Measurements from ENCODE around the gene RNF183. TPM values are rescaled to one million over a fixed set of nuclear protein-coding genes. Genes with fewer than 3 reads are reported as not detected.

RNF183 gene
- total and polyA plus RNA-seq, 2 donors from 2014 or later: 3.6 to 8.1 TPM

- H3K9me3 ChIP-seq (ENCODE audit: control insufficient read depth in 2 of 3, insufficient read depth in 1 of 3, low read length in 3 of 3): no peaks in the 10 kb centered on the region
- H3K9ac ChIP-seq (ENCODE audit: low read length in 3 of 3): no peak overlapping the region
- H3K27ac ChIP-seq (ENCODE audit: low read depth in 2 of 2, low read length in 2 of 2): peak overlapping the region; percentile 60 to 72
- no peak overlapping the region for H3K4me3 ChIP-seq (ENCODE audit: low read length in 3 of 3)
- FAIRE-seq: no peak
- no peaks in the 10 kb centered on the region for H3K4me1 ChIP-seq (ENCODE audit: control insufficient read depth in 2 of 3, insufficient read depth in 2 of 3, low read depth in 1 of 3, low read length in 3 of 3)
- no peaks in the 10 kb centered on the region for H3K27me3 ChIP-seq (ENCODE audit: control insufficient read depth, insufficient read depth, low read length)
- intact Hi-C loops (cut with DNase I): no loop called here
- TF ChIP-seq CTCF (IDR thresholded peaks at IDR 0.05; ENCODE audit: borderline replicate concordance, extremely low read depth, insufficient read depth): no peak
- no peak for DNase-seq
- peaks cover 2 to 20% (median 12%) of the 10 kb centered on the region in 3 donors for H3K36me3 ChIP-seq (ENCODE audit: control insufficient read depth in 2 of 3, insufficient read depth in 3 of 3, low read length in 3 of 3)
These were observed 41.1 kb downstream of the RNF183 start for GRCh38 chr9:113261917-113262671.

- H3K36me3 ChIP-seq (ENCODE audit: control insufficient read depth in 2 of 3, insufficient read depth in 3 of 3, low read length in 3 of 3): peaks cover 2 to 16% (median 14%) of the 10 kb centered on the region in 3 donors
- H3K4me3 ChIP-seq (ENCODE audit: low read length in 3 of 3): no peak overlapping the region
- intact Hi-C loops (cut with DNase I): no loop called here
- FAIRE-seq (no peak), DNase-seq (no peak)
- no peaks in the 10 kb centered on the region for H3K27me3 ChIP-seq (ENCODE audit: control insufficient read depth, insufficient read depth, low read length)
- no peak for TF ChIP-seq CTCF (IDR thresholded peaks at IDR 0.05; ENCODE audit: borderline replicate concordance, extremely low read depth, insufficient read depth)
- H3K9ac ChIP-seq (ENCODE audit: low read length in 3 of 3): no peak overlapping the region
- no peaks in the 10 kb centered on the region for H3K4me1 ChIP-seq (ENCODE audit: control insufficient read depth in 2 of 3, insufficient read depth in 2 of 3, low read depth in 1 of 3, low read length in 3 of 3)
- no peaks in the 10 kb centered on the region for H3K9me3 ChIP-seq (ENCODE audit: control insufficient read depth in 2 of 3, insufficient read depth in 1 of 3, low read length in 3 of 3)
- H3K27ac ChIP-seq (ENCODE audit: low read depth in 2 of 2, low read length in 2 of 2): no peak overlapping the region
These were observed 44.9 kb downstream of the RNF183 start for GRCh38 chr9:113258282-113258681.

- DNase-seq: no peak
- Histone ChIP-seq H3K4me1 (ENCODE audit: control insufficient read depth in 2 of 3, insufficient read depth in 2 of 3, low read depth in 1 of 3, low read length in 3 of 3) (no peaks in the 10 kb centered on the region), H3K36me3 (ENCODE audit: control insufficient read depth in 2 of 3, insufficient read depth in 3 of 3, low read length in 3 of 3) (peaks cover 2 to 16% (median 14%) of the 10 kb centered on the region in 3 donors), H3K4me3 (ENCODE audit: low read length in 3 of 3) (no peak overlapping the region), H3K9me3 (ENCODE audit: control insufficient read depth in 2 of 3, insufficient read depth in 1 of 3, low read length in 3 of 3) (no peaks in the 10 kb centered on the region), H3K27me3 (ENCODE audit: control insufficient read depth, insufficient read depth, low read length) (no peaks in the 10 kb centered on the region), H3K27ac (ENCODE audit: low read depth in 2 of 2, low read length in 2 of 2) (no peak overlapping the region), H3K9ac (ENCODE audit: low read length in 3 of 3) (no peak overlapping the region)
- no peak for TF ChIP-seq CTCF (IDR thresholded peaks at IDR 0.05; ENCODE audit: borderline replicate concordance, extremely low read depth, insufficient read depth)
- no peak for FAIRE-seq
- intact Hi-C loops (cut with DNase I): no loop called here
These were observed 45.3 kb downstream of the RNF183 start for GRCh38 chr9:113257863-113258262.

All from kidney (tissue), 14 donors.